ENCODE measurements around the gene TCF25. TPM values are rescaled to one million over a fixed set of nuclear protein-coding genes. Genes with fewer than 3 reads are reported as not detected.
"Not testable (repeated sequence)": the region's sequence is repeated elsewhere in the genome, so short reads cannot be mapped to it uniquely, and the experiment has no call there.

The TCF25 gene
- total RNA-seq, 1 experiment from 2014 or later: 345 TPM

DNA sequence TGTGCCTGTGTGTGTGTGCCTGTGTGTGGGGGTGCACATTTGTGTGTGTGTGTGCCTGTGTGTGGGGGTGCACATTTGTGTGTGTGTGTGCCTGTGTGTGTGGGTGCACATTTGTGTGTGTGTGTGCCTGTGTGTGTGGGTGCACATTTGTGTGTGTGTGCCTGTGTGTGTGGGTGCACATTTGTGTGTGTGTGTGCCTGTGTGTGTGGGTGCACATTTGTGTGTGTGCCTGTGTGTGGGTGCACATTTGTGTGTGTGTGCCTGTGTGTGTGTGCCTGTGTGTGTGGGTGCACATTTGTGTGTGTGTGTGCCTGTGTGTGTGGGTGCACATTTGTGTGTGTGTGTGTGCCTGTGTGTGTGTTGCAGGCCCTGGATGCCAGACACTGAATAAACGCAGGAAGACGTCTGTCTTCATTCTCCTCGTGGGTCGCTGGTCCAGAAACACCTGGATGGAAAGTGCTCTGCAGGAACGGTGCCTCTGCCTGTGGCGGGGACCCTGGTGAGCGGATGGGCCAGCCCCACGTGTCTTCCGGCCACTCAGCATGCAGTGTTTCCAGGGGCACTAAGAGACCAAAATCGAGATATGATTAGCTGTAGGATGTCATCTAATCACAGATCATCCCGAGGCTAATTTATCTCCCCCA, 41.4 kb downstream of the TCF25 start:
- H3K79me2 ChIP-seq (ENCODE audit: insufficient read depth, low read length); H3K4me3 ChIP-seq (replicated peaks in 1 of 2; ENCODE audit: low read depth in 1 of 2, low read length in 2 of 2); ATAC-seq; H3K27ac ChIP-seq (ENCODE audit: low read depth, low read length); H2AFZ ChIP-seq (ENCODE audit: low read depth, low read length, poor library complexity, severe bottlenecking); intact Hi-C loops (cut with micrococcal nuclease); CTCF ChIA-PET; H3K9ac ChIP-seq (ENCODE audit: low read length); RAD21 ChIA-PET (ENCODE audit: low non-redundant PET in 1 of 2, low total read pairs in 2 of 2, uncharacterized antibody in 2 of 2, unreplicated experiment in 2 of 2); POLR2A ChIA-PET; H3K9me2 ChIP-seq (ENCODE audit: insufficient read depth); H3K9me3 ChIP-seq (ENCODE audit: control insufficient read depth in 1 of 2, insufficient read depth in 1 of 2, low read depth in 1 of 2, low read length in 2 of 2); BruUV-seq (replicated peaks); H3K4me2 ChIP-seq (ENCODE audit: low read length); DNase-seq (ENCODE audit: low read depth, low spot score); H4K20me1 ChIP-seq (ENCODE audit: insufficient read depth); H3K27me3 ChIP-seq (ENCODE audit: insufficient read depth, low read length): not testable (repeated sequence)
- H3K4me1 ChIP-seq (ENCODE audit: control insufficient read depth in 1 of 2, insufficient read depth in 2 of 2, low read length in 2 of 2): peaks cover 37 to 48% of the 10 kb centered on the region in 2 experiments
- peaks cover 2 to 15% of the 10 kb centered on the region in 2 experiments; a peak in 3 of 4 replicates for H3K36me3 ChIP-seq (ENCODE audit: control insufficient read depth in 1 of 2, insufficient read depth in 2 of 2, low read length in 2 of 2)

DNA sequence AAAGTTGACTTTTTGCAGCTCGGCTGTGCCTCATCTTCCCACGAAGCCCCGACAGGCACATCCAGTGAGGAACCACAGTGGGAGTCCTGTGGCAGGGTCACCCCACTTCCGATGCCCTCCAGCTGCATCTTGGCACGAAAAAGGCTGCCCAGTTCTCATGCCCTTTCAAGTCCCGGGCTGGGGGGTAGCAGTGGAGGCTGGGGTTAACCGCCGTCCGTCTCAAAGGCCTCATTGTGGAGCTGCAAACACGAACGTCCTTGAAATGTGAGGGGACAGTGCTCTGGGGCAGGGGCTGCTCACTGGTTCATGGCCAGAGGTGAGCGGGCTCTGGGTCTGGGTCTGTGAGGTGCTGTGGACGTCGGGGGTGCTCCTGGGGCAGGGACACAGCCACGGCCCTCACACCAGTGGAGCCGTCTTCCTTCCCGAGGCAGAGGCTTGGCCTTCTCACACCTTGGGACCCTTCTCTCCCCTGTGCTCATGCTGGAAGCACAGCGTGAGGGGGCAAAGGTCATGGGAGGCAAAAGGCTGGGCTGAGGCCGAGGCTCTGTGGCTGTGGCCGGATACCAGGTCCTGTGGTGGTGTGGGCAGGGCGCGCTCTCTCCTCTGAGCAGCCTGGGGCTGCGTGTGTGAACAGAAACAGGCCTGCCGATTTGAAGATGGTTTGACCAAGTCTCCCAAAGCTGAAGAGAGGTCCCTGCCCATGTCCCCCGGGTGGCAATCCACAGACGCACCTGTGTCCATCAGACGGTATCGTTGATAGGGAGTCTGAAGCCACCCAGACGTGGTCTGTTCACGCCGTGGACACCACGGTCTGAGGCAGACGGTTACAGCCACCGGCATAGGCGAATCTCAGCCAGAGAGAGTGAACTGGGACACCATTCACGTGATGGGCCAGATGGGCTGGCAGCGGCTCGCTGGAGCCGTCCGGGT, 42.2 kb downstream of the TCF25 start:
- ChIA-PET RAD21 (ENCODE audit: low non-redundant PET in 1 of 2, low total read pairs in 2 of 2, uncharacterized antibody in 2 of 2, unreplicated experiment in 2 of 2) (no interaction called here), POLR2A (no interaction called here), CTCF (no interaction called here)
- Histone ChIP-seq H3K9me3 (ENCODE audit: control insufficient read depth in 1 of 2, insufficient read depth in 1 of 2, low read depth in 1 of 2, low read length in 2 of 2) (no peaks in the 10 kb centered on the region), H3K4me1 (ENCODE audit: control insufficient read depth in 1 of 2, insufficient read depth in 2 of 2, low read length in 2 of 2) (peaks cover 41 to 48% of the 10 kb centered on the region in 2 experiments), H3K36me3 (ENCODE audit: control insufficient read depth in 1 of 2, insufficient read depth in 2 of 2, low read length in 2 of 2) (peaks cover 2 to 13% of the 10 kb centered on the region in 2 experiments; a peak in 3 of 4 replicates), H3K27me3 (ENCODE audit: insufficient read depth, low read length) (no peaks in the 10 kb centered on the region), H3K9me2 (ENCODE audit: insufficient read depth) (no peaks in the 10 kb centered on the region), H3K27ac (ENCODE audit: low read depth, low read length) (no peak overlapping the region), H3K4me2 (ENCODE audit: low read length) (no peak overlapping the region), H4K20me1 (ENCODE audit: insufficient read depth) (no peaks in the 10 kb centered on the region), H3K9ac (ENCODE audit: low read length) (no peak overlapping the region), H3K4me3 (replicated peaks in 1 of 2; ENCODE audit: low read depth in 1 of 2, low read length in 2 of 2) (no peak overlapping the region), H3K79me2 (ENCODE audit: insufficient read depth, low read length) (no peaks in the 10 kb centered on the region), H2AFZ (ENCODE audit: low read depth, low read length, poor library complexity, severe bottlenecking) (no peak overlapping the region)
- TF ChIP-seq EGR1 (IDR thresholded peaks at IDR 0.05; ENCODE audit: low read depth) (no peak), RAD21 (IDR thresholded peaks at IDR 0.05; ENCODE audit: low read depth) (no peak), ELF1 (IDR thresholded peaks at IDR 0.05; ENCODE audit: borderline replicate concordance, low read depth) (no peak)
- ATAC-seq (no peak), DNase-seq (ENCODE audit: low read depth, low spot score) (no peak)
- no TSS peak for BruUV-seq (replicated peaks)
- intact Hi-C loops (cut with micrococcal nuclease): no loop called here

Data from HCT116 (cell line).